Loucy (cell line): ENCODE results near the gene ZFP36L2.
A peak's percentile ranks its signal among the peaks of the same experiment; 100 is the strongest.
"Not testable (repeated sequence)": the region's sequence is repeated elsewhere in the genome, so short reads cannot be mapped to it uniquely, and the experiment has no call there.

ENCODE experiments used
- H2AFZ ChIP-seq: fragments of 200-600 bp; sonication (generic); 2 replicates; pipeline ENCODE4 v1.6.0; 2016; ENCODE audit warnings: antibody characterized with exemption, mild to moderate bottlenecking, low read length, moderate library complexity
- H3F3A ChIP-seq: fragments of 200-600 bp; 2 replicates; pipeline ENCODE4 v1.6.0; 2016; ENCODE audit warnings: antibody characterized with exemption, low read depth, mild to moderate bottlenecking
- H3K27me3 ChIP-seq: fragments of 200-600 bp; sonication (generic); 2 replicates; pipeline ENCODE4 v1.6.1; 2014; ENCODE audit warnings: low read length, mild to moderate bottlenecking; ENCODE audit not compliant: insufficient read depth, poor library complexity, severe bottlenecking
- H3K36me3 ChIP-seq: fragments of 200-600 bp; sonication (generic); 2 replicates; pipeline ENCODE4 v1.6.1; 2016; ENCODE audit warnings: low read length; ENCODE audit not compliant: insufficient read depth
- H3K4me1 ChIP-seq: fragments of 200-600 bp; sonication (generic); 2 replicates; pipeline ENCODE4 v1.5.1; 2014; ENCODE audit warnings: low read length, mild to moderate bottlenecking; ENCODE audit not compliant: insufficient read depth, poor library complexity, severe bottlenecking
- H3K4me2 ChIP-seq: fragments of 200-600 bp; sonication (generic); 2 replicates; pipeline ENCODE4 v1.6.0; 2014; ENCODE audit warnings: antibody characterized with exemption, low read length, low read depth, mild to moderate bottlenecking; ENCODE audit not compliant: poor library complexity, severe bottlenecking
- H3K4me3 ChIP-seq: fragments of 200-600 bp; sonication (generic); 2 replicates; pipeline ENCODE4 v1.5.1; 2014; ENCODE audit warnings: low read length, mild to moderate bottlenecking, mixed read lengths; ENCODE audit not compliant: poor library complexity, severe bottlenecking
- H3K79me2 ChIP-seq: fragments of 200-600 bp; sonication (generic); 2 replicates; pipeline ENCODE4 v1.6.1; 2014; ENCODE audit warnings: low read length; ENCODE audit not compliant: insufficient read depth
- H3K9ac ChIP-seq: fragments of 200-600 bp; sonication (generic); 2 replicates; pipeline ENCODE4 v1.6.0; 2014; ENCODE audit warnings: mild to moderate bottlenecking, low read depth, low read length, moderate library complexity; ENCODE audit not compliant: poor library complexity, severe bottlenecking
- H3K9me2 ChIP-seq: fragments of 200-600 bp; sonication (generic); replicated peaks from 2 replicates; pipeline ENCODE4 v1.6.1; 2016; ENCODE audit warnings: low read depth, low read length, mixed read lengths
- H3K9me3 ChIP-seq: fragments of 200-600 bp; sonication (generic); 2 replicates; pipeline ENCODE4 v1.6.1; 2014; ENCODE audit warnings: mild to moderate bottlenecking, antibody characterized with exemption, low read length, low read depth; ENCODE audit not compliant: insufficient read depth
- H4K20me1 ChIP-seq: fragments of 200-600 bp; sonication (generic); 2 replicates; pipeline ENCODE4 v1.6.0; 2014; ENCODE audit warnings: antibody characterized with exemption, low read length, mild to moderate bottlenecking; ENCODE audit not compliant: insufficient read depth, poor library complexity, severe bottlenecking
- CTCF ChIP-seq: fragments of 200-600 bp; sonication (generic); conservative IDR thresholded peaks from 2 replicates; pipeline ENCODE4 v1.5.1; 2014; ENCODE audit warnings: mild to moderate bottlenecking, antibody characterized with exemption, low read length
- EZH2phosphoT487 ChIP-seq: fragments of 200-600 bp; IDR thresholded peaks from 2 replicates; pipeline ENCODE4 v1.6.1; 2018; ENCODE audit warnings: antibody characterized with exemption, mild to moderate bottlenecking, moderate library complexity, borderline replicate concordance

Gene ZFP36L2

DNA sequence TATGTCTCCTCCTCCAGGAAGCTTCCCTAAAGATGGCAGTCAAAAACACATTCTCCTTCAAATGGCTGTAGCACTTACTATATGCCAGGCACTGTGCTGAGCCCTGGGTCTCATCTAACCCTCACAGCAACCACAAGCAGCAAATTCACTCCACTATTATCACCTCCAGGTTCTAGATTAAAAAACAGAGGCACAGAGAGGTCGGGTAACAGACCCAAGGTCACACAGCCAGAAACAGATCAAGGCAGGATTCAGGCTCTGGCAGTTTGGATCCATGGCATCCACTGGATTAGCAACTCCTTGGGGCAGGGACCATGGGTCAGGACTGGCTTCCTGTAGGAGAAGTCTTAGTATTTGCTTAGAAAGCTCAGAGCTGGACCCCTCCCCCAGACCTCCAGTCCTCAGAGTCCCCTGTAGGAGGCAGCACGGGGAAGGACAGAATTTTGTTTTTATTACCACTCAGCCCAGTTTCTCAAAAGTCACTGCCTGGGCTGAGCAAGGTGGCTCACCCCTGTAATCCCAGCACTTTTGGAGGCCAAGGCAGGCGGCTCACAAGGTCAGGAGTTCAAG is 34.4 kb downstream of the ZFP36L2 start:
- H3K79me2 ChIP-seq: peaks cover 19% of the 10 kb centered on the region
- no peak overlapping the region for H2AFZ ChIP-seq
- no peak overlapping the region for H3K4me3 ChIP-seq
- no peaks in the 10 kb centered on the region for H3K9me2 ChIP-seq
- H3K36me3 ChIP-seq: no peaks in the 10 kb centered on the region
- peaks cover 40% of the 10 kb centered on the region for H3K4me1 ChIP-seq
- peak; percentile 62 for TF ChIP-seq CTCF
- no peak for TF ChIP-seq EZH2phosphoT487
- H3K9ac ChIP-seq: no peak overlapping the region
- no peak overlapping the region for H3K4me2 ChIP-seq
- peaks cover 9% of the 10 kb centered on the region for H3F3A ChIP-seq
- no peaks in the 10 kb centered on the region for H3K9me3 ChIP-seq
- H3K27me3 ChIP-seq: no peaks in the 10 kb centered on the region
- no peaks in the 10 kb centered on the region for H4K20me1 ChIP-seq

DNA sequence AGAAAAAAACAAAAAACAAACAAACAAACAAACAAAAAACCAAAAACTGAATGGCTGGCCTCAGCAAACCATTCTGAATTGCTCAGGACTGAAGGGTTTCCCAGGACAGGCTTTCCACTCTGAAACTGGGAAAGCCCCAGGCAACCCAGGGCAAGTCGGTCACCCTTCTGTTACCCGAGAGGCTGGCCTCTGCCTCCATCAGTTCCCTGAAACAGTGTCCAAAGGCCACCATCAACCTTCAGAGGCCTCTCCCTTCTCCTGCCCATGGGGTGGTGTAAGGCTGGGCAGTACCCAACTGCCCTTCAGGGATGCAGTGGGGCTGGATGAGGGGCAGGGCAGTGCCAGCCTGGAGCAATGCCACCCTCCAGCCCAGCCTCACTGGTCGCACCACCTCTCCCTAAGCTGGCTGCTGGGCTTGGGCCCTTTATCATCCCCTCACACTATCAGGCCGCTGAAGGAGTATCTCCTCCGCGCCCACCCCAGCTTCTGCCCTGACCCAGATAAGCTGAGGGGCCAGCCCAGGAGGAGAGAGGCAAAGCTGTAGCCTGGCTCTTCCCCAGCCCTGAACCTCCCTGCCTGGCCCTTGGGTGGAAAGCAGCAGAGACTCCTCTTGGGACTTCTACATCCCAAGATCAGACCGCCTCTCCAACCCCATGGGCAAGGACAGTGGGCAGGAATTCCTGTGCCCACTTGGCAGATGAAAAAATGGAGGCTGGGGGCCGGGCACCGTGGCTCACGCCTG is 35.9 kb downstream of the ZFP36L2 start:
- Histone ChIP-seq H3F3A (peaks cover 9% of the 10 kb centered on the region), H3K79me2 (peaks cover 19% of the 10 kb centered on the region), H2AFZ (no peak overlapping the region), H3K9ac (no peak overlapping the region), H3K27me3 (no peaks in the 10 kb centered on the region), H3K4me2 (no peak overlapping the region), H4K20me1 (no peaks in the 10 kb centered on the region), H3K4me1 (peaks cover 28% of the 10 kb centered on the region), H3K36me3 (no peaks in the 10 kb centered on the region), H3K4me3 (no peak overlapping the region), H3K9me2 (no peaks in the 10 kb centered on the region), H3K9me3 (no peaks in the 10 kb centered on the region)
- no peak for TF ChIP-seq EZH2phosphoT487
- no peak for TF ChIP-seq CTCF

DNA sequence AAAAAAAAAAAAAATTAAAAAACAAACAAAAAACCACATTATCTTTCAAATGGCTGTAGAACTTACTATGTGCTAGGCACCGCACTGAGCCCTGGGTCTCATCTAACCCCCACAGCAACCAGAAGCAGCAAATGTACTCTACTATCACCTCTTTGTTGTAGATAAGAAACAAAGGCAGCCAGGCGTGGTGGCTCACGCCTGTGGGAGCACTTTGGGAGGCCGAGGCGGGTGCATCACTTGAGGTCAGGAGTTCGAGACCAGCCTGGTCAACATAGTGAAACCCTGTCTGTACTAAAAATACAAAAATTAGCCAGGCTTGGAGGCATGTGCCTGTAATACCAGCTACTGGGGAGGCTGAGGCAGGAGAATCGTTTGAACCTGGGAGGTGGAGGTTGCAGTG is 36.5 kb downstream of the ZFP36L2 start:
- H3K27me3 ChIP-seq, H3K4me3 ChIP-seq, H2AFZ ChIP-seq, H3K4me2 ChIP-seq, H3K9me2 ChIP-seq, H3K9ac ChIP-seq, H4K20me1 ChIP-seq, H3K36me3 ChIP-seq, H3F3A ChIP-seq, H3K9me3 ChIP-seq: not testable (repeated sequence)
- H3K4me1 ChIP-seq: peaks cover 22% of the 10 kb centered on the region
- peaks cover 19% of the 10 kb centered on the region for H3K79me2 ChIP-seq
